SW 1271 (cell line): Measurements from ENCODE around the gene GPR143.
"Not testable (repeated sequence)": the region's sequence is repeated elsewhere in the genome, so short reads cannot be mapped to it uniquely, and the experiment has no call there.

Experiments
- DNase-seq, 2 experiments: peaks; one replicate each; lab custom pipeline; 2025; lab: John Stamatoyannopoulos, UW

Gene GPR143

GRCh38 chrX:9768321-9768839, 2.7 kb upstream of the GPR143 start:
- DNase-seq = not testable (repeated sequence)

GRCh38 chrX:9767375-9767774, 1.7 kb upstream of the GPR143 start:
- DNase-seq = no peak

DNA sequence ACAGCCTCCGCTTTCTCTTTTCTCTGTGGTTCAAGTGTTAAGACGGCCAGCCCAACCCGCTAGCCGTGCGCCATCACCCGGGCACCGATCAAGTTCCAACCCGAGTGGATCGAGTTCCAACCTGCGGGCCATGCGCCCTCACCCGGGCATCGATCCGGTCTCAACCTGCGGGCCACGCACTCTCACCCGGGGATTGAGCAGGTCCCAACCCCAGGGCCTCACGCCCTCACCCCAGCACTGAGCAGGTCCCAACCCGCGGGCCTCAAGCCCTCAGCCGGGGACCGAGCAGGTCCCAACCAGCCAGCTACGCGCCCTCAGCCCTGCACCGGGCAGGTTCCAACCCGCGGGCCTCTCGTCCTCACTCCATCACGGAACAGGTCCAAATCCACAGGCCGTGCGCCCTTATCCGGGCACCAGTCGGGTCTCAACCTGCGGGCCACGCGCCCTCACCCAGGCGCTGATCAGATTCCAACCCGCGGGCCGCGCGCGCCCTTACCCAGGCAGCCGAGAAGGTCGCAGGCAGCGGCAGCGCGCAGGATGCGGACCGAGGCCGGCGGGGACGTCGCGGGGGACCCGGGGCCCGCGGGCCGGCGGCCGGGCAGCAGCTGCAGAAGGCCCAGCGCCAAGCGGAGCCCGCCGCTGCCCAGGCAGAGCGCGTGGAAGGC, 443 bp downstream of the GPR143 start:
- DNase-seq = no peak

DNA sequence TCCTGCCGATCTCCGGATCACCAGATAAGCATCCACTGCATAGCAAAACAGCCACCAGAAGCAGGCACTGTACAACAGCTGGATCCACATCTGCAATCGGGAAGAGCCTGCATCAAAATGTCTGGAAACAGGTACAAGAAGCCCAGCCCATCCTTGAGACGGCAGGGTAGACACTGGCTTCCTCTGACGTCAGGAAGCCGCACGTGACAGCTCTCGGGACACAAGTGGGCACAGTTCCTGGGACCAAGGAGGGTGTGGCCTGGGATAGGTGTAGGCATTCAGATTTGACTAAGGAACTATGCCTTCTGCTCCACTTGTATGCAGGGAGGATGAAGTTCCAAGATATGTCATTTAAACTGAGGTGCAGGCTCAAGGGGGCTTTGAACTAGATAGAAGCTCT, 6.3 kb downstream of the GPR143 start:
- DNase-seq = no peak

- DNase-seq = no peak
Observed at GRCh38 chrX:9758021-9758638, 7.5 kb downstream of the GPR143 start.

- no peak for DNase-seq
Observed at GRCh38 chrX:9757366-9757765, 8.3 kb downstream of the GPR143 start.

DNA sequence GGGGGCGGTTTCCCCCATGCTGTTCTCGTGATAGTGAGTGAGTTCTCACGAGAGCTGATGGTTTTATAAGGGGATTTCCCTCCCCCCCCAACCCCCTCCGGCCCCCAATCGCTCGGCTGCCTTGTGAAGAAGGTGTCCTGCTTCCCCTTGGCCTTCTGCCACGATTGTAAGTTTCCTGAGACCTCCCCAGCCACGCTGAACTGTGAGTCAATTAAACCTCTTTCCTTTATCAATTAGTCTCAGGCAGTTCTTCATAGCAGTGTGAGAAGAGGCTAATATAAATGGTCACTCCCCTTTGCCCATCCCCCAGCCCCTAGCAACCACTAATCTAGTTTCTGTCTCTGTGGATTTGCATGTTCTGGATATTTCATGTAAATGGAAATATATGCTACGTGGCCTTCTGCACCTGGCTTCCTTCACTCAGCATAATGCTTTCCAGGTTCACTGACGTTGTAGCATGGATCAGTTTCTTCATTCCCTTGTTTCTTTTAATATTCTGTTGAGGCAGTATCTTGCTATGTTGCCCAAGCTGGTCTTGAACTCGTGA, 16.4 kb downstream of the GPR143 start:
- DNase-seq = no peak

- no peak for DNase-seq
Observed at GRCh38 chrX:9747644-9748043, 18.0 kb downstream of the GPR143 start.

DNA sequence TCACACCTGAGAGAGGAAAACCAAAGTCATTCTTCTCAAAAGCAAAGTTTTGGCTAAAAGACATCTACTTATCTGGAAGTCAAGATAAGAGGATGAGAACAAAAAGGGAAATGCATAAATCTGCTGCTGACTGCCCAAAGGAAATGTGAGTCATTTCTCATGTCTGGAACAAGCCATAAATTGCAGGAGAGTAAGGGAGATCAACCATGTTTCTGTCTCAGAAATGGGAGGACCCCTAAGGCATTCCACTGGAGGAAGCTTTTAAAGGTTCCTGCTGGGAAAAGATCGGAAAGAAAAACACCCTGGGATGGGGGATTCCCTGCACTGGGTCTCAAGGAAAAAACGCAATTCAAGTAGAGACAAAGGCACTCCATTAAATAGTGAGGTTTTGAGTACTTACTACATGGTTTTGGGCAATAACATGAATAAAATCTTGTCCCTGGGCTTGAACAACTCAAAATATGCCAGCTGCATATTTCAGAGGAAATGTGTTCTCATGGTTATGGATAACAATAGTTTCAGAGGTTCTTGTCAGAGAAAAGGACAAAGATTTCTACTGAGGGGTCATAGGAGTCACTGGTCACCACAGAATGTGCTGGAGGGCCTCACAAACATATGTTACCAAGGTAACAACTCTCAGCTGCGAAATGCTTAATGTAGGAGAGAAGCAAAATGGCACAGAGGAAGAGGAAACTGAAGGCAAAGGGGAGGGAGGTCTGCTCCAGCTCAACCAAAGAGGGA, 19.3 kb downstream of the GPR143 start:
- DNase-seq = peak in 1 of 2 experiments; percentile 15

DNA sequence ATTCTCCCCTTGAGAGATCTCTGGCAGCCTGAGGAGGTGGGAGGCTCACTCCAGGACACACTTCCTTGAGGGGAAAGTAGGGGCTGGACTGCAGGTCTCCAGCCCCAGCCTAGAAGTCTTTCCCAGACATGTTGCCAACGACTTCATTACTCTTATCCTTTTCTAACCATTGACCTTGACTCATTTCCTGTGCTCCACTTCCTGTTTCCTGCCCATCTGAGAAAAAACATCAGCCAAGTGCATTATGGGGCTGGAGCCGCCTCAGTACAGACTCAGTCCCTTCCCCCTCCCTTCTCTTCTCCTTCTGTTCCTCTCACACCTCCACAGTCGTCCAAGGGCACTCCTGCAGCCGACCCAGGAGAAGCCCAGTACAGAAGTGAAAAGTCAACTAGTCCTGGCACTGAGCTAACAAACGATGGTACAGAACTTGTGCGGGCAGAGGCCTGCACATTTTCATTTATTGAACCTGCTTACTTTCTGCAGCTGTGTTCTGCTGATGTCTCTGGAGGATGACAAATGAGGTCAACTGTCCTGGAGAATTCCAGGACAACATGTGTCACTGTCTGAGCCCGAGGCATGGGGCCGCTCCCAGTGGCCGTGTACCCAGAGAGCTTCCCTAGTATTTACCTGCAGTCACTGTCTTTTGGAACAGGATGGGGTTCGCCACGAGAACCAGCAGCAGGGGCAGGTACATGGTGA, 20.1 kb downstream of the GPR143 start:
- no peak for DNase-seq

DNA sequence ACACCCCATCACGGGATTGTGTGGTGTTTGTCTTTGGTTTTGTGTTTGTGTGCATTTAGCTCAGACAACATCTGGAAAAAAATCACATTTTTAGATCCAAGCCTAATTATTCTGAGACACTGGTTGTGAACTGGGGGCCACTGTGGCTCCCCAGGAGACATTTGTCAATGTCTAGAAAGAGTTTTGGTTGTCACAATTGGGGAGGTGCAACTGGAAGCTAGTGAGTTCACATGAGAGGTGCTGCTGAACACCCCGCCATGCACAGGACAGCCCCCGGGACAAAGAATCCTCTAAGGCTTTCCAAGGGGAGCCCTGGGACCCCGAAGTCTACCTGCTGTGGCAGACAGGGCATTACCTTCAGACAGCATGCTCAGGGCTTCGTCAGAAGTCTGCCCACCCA, 26.5 kb downstream of the GPR143 start:
- DNase-seq = no peak

DNA sequence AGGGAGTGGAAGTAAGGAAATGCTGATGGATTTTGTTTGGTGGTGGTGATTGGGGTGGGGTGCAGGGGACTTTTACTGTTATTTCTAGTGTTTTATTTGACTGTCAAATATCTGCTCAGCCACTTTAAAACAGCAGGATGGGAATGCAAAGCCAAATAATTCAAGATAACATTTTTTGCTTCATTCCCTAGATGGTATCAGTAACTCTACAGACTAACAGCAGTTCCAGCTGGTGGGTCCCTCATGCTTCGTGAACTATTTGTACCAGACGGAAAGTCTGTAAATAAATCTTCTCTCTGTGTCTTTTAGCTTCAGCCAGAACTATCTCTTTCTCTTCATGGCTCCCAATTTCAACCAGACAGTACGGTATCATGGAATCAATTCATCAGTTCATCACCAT, 27.5 kb downstream of the GPR143 start:
- DNase-seq = no peak

GRCh38 chrX:9737363-9737762, 28.3 kb downstream of the GPR143 start:
- DNase-seq = no peak

GRCh38 chrX:9730752-9731151, 34.9 kb downstream of the GPR143 start:
- no peak for DNase-seq

DNA sequence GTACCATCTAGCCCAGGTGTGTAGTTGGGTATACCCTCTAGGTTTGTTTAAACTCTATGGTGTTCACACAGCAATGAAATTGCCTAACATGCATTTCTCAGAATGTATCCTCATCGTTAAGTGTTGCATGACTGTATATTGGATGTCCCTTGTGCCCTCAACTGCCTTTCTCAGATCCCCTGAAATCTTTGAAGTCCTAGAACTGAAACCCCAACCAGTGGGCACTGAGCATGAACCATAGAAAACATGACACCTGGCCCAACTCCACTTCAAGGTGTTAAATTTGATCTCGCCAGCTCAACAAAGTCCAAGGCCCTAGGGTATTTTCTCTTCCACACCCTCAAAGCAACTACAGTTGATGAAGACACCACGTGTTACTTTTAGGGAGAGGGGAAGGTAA, 35.6 kb downstream of the GPR143 start:
- DNase-seq = no peak

DNA sequence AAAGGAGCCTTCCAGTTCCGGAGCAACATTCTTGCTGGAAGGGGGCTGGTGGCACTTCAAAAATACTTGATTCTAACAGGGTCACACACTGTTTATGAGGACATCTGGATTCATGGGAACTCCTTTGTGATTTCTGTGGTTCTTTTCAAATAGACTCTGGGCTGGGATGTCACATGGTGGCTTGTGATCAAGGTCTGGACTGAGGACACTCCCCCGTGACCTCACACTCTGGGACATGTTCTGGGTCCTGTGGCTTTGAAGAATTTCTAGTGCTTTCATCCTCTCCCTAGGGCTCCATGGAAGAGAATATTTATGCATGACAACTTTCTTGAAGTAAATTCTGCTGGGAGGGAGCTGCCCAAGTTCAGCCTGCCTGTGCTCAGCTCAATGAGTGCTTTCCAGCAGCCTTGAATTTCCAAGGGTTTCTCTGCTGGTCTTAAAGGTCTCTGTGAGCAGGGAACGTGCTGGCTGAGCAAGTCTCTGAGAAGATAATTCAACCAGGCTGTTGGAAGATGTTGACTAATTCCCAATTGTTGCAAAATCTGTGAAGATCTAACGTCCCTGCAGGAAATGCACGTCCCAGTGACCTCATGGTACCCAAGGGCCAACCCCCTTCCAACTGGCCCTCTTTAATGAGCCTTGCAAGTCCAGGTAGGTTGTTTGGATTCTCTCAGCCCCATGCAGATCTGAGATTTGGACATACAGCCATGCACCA, 36.3 kb downstream of the GPR143 start:
- no peak for DNase-seq

GRCh38 chrX:9728261-9728660, 37.4 kb downstream of the GPR143 start:
- DNase-seq = no peak

DNA sequence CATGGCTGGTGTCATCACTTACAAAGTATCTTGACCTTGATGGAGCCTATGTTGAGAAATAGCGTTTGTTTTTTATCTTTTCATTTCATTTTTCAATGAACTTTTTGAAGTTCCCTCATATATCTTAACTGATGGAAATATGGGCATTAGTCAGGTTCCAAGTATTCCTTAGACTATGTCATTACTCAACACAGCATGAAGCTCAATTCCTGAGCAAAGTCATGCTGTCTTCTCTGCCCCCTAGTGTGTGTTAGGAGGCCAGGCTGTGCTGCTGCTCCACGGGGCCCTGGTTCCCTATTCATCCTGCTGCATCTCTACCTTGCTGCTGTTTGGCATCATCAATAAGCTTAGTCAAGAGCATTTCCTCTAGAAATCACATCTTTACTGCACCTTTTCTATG, 40.9 kb downstream of the GPR143 start:
- DNase-seq = no peak

DNA sequence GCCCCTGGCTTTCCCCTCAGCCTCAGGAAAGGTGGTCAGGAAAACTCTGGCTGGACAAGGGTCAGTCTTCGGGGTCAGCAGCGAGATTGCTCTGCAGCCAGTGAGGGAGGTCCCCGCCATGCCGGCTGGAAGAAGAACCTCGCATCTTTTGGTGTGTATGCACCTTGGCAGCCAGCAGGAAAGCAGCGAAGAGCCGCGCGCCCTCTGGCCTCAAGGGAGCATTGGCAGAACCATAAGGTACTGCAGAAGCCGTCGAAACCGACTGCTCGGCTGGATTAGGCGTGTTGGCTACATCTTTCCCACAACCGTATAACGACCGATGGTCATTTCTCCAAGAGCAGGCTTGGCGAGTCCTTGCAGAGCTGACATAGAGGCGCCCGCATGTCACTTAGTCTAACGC, 48.3 kb downstream of the GPR143 start:
- no peak for DNase-seq

GRCh38 chrX:9710332-9710731, 55.3 kb downstream of the GPR143 start:
- DNase-seq = no peak

DNA sequence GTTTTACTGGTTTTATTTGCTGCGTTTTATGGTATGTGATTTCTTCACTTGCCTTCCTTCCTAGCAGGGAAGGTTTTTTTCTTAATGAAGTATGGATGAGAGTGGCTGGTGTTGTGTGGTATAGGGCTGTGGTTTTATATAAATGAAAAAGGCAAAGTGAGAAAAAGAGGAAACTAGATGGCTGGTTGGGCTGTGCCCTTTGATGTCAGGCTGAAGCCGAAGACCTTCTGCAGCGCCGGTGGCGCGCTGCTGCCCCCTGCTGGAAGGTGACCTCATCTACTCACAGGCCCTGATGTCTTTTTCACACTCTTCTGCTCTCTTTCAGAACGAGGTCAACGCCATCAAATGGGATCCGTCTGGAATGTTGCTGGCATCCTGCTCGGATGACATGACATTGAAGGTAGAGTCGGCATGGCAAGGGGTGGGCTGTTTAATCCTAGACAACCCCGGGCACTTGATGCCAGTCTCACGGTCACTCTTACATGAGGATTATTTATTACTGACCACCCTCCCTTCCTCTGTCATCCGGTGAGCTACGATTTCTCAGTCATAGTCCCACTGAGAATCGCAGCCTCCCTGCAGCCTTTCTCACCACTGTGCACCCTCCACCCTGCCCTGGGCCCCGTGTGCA, 56.6 kb downstream of the GPR143 start:
- peak in 1 of 2 experiments; percentile 16 for DNase-seq
